Bronchial epithelial cell (primary cell): ENCODE data around the gene PLXNB2. TPM values are rescaled to one million over a fixed set of nuclear protein-coding genes. Genes with fewer than 3 reads are reported as not detected.

Source experiments
- DNase-seq: peaks from one replicate; pipeline ENCODE4 v3.0.0-alpha.2; 2010; ENCODE audit warnings: low read depth
- FAIRE-seq: peaks from 2 replicates; lab custom pipeline; 2011; peaks lifted over from hg19 to GRCh38; lab: Jason Lieb, UNC
- H3K27me3 ChIP-seq: 2 replicates; pipeline ENCODE4 v1.5.1; 2011; ENCODE audit warnings: low read length; ENCODE audit not compliant: control insufficient read depth, insufficient read depth
- H3K36me3 ChIP-seq: 2 replicates; pipeline ENCODE4 v1.5.1; 2011; ENCODE audit warnings: low read length; ENCODE audit not compliant: control insufficient read depth, insufficient read depth
- H3K4me3 ChIP-seq: 2 replicates; pipeline ENCODE4 v1.5.1; 2011; ENCODE audit warnings: mild to moderate bottlenecking, low read depth, low read length, control low read depth
- CTCF ChIP-seq: IDR thresholded peaks from 2 replicates; pipeline ENCODE4 v1.5.1; 2011; ENCODE audit warnings: mild to moderate bottlenecking, moderate library complexity, low read length, control low read depth, inconsistent platforms; ENCODE audit not compliant: insufficient read depth, severe bottlenecking
- total RNA-seq: library from RNA; depleted of rRNA; stranded (reverse); fragments of >200 nt; gene quantifications from 2 replicates; pipeline ENCODE4 v1.2.1, GENCODE V29; 2014

The PLXNB2 gene
- total RNA-seq, 1 donor from 2014 or later, result 138 TPM

- H3K27me3 ChIP-seq, result no peaks in the 10 kb centered on the region
- TF ChIP-seq CTCF, result no peak
- DNase-seq (no peak), FAIRE-seq (no peak)
- peaks cover 62% of the 10 kb centered on the region for H3K36me3 ChIP-seq
- H3K4me3 ChIP-seq, result no peak overlapping the region
Observed at GRCh38 chr22:50280708-50281383, 26.6 kb downstream of the PLXNB2 start.

GRCh38 chr22:50280022-50280707, 27.3 kb downstream of the PLXNB2 start:
- DNase-seq (no peak), FAIRE-seq (no peak)
- Histone ChIP-seq H3K27me3 (no peaks in the 10 kb centered on the region), H3K36me3 (peaks cover 65% of the 10 kb centered on the region), H3K4me3 (no peak overlapping the region)
- TF ChIP-seq CTCF, result no peak

DNA sequence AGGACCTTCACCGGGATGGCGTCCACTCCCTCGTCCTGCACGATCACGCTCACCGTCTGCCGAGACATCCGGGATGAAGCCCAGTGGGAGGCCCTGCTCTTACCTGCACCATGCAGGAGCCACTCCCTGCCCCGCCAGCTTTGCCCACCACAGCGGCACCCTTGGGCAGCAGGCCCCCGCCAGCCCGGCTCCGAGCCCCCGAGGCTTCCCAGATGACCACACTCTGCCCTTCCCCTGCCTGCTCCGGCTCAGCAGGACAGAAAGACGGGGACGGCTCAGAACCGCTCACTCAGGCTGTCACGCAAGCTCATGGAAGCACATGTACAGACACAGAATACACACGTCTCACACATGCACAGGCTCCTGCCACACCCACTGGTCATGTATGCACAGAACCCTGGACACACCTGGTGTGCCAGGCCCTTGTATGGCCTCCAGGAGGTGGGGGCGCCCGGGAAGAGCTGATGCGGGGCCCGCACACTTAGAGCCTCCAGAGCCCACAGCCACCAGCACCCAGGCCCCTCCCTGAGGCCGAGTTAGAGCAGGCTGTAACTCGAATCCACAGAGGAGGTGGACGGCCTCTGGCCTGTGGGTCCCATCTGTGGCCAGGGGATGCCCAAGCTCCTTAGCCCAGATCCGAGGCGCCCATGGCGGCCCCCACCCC, 28.4 kb downstream of the PLXNB2 start:
- H3K27me3 ChIP-seq, result no peaks in the 10 kb centered on the region
- no peak for TF ChIP-seq CTCF
- FAIRE-seq (no peak), DNase-seq (no peak)
- no peak overlapping the region for H3K4me3 ChIP-seq
- H3K36me3 ChIP-seq, result peaks cover 67% of the 10 kb centered on the region

- no peak for TF ChIP-seq CTCF
- Histone ChIP-seq H3K36me3 (peaks cover 64% of the 10 kb centered on the region), H3K4me3 (no peak overlapping the region), H3K27me3 (no peaks in the 10 kb centered on the region)
- DNase-seq (no peak), FAIRE-seq (no peak)
Observed at GRCh38 chr22:50278461-50278860, 29.0 kb downstream of the PLXNB2 start.

- H3K36me3 ChIP-seq, result peaks cover 60% of the 10 kb centered on the region
- no peak overlapping the region for H3K4me3 ChIP-seq
- no peak for DNase-seq
- TF ChIP-seq CTCF, result no peak
- FAIRE-seq, result no peak
- H3K27me3 ChIP-seq, result no peaks in the 10 kb centered on the region
Observed at GRCh38 chr22:50277761-50278160, 29.7 kb downstream of the PLXNB2 start.
